Muscle of arm (tissue), 14 donors: ENCODE results near the gene EMP3. TPM values are rescaled to one million over a fixed set of nuclear protein-coding genes. Genes with fewer than 3 reads are reported as not detected.
"Not testable (repeated sequence)": the region's sequence is repeated elsewhere in the genome, so short reads cannot be mapped to it uniquely, and the experiment has no call there.

Experiments
- DNase-seq: peaks from one replicate; pipeline ENCODE4 v3.0.0-alpha.2; 2013
- long read RNA-seq, 11 donors: transcript quantifications; one replicate each; lab custom pipeline, GENCODE V29; 2026
- polyA plus RNA-seq, 12 donors: library from polyadenylated mRNA; unstranded; fragments of 120-200 nt; gene quantifications; one replicate each; pipeline ENCODE4 v1.2.1, GENCODE V29; 2013; ENCODE audit not compliant: insufficient read length in 12 of 12

Gene EMP3, protein sequence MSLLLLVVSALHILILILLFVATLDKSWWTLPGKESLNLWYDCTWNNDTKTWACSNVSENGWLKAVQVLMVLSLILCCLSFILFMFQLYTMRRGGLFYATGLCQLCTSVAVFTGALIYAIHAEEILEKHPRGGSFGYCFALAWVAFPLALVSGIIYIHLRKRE
- 100 to 1,000 TPM in 10 of 12 donors, 10 to 100 TPM in 1, not detected in 1; 87.0 to 162 (median 145) TPM for polyA plus RNA-seq
- long read RNA-seq, donor 1, transcript EMP3-205 (2 exons, 406 nt) = minor isoform, 6 of 79 reads
- long read RNA-seq, donor 1, transcript EMP3-201 (5 exons, 876 nt) = major isoform, 54 of 79 reads
- long read RNA-seq, donor 1, partial matches to known transcripts = 15 of 79 reads
- long read RNA-seq, donor 1, other reads (novel, unspliced or antisense) = 0 of 79 reads
- long read RNA-seq, donor 2, transcript EMP3-201 (5 exons, 876 nt) = major isoform, 95 of 132 reads
- long read RNA-seq, donor 2, partial matches to known transcripts = 30 of 132 reads
- long read RNA-seq, donor 2, other reads (novel, unspliced or antisense) = 0 of 132 reads
- long read RNA-seq, donor 3, transcript EMP3-201 (5 exons, 876 nt) = major isoform, 37 of 52 reads
- long read RNA-seq, donor 3, partial matches to known transcripts = 11 of 52 reads
- long read RNA-seq, donor 3, other reads (novel, unspliced or antisense) = 0 of 52 reads
- long read RNA-seq, donor 4, transcript EMP3-201 (5 exons, 876 nt) = major isoform, 33 of 55 reads
- long read RNA-seq, donor 4, partial matches to known transcripts = 12 of 55 reads
- long read RNA-seq, donor 4, other reads (novel, unspliced or antisense) = 0 of 55 reads
- long read RNA-seq, donor 5, transcript EMP3-201 (5 exons, 876 nt) = major isoform, 173 of 220 reads
- long read RNA-seq, donor 5, partial matches to known transcripts = 33 of 220 reads
- long read RNA-seq, donor 5, other reads (novel, unspliced or antisense) = 0 of 220 reads
- long read RNA-seq, donor 6, transcript EMP3-201 (5 exons, 876 nt) = major isoform, 41 of 63 reads
- long read RNA-seq, donor 6, partial matches to known transcripts = 20 of 63 reads
- long read RNA-seq, donor 6, other reads (novel, unspliced or antisense) = 0 of 63 reads
- long read RNA-seq, donor 7, transcript EMP3-205 (2 exons, 406 nt) = minor isoform, 6 of 65 reads
- long read RNA-seq, donor 7, transcript EMP3-201 (5 exons, 876 nt) = major isoform, 43 of 65 reads
- long read RNA-seq, donor 7, partial matches to known transcripts = 14 of 65 reads
- long read RNA-seq, donor 7, other reads (novel, unspliced or antisense) = 0 of 65 reads
- long read RNA-seq, donor 8, transcript EMP3-206 (6 exons, 683 nt) = minor isoform, 6 of 152 reads
- long read RNA-seq, donor 8, transcript EMP3-201 (5 exons, 876 nt) = major isoform, 115 of 152 reads
- long read RNA-seq, donor 8, partial matches to known transcripts = 25 of 152 reads
- long read RNA-seq, donor 8, other reads (novel, unspliced or antisense) = 0 of 152 reads
- long read RNA-seq, donor 9, transcript EMP3-201 (5 exons, 876 nt) = major isoform, 50 of 72 reads
- long read RNA-seq, donor 9, partial matches to known transcripts = 16 of 72 reads
- long read RNA-seq, donor 9, other reads (novel, unspliced or antisense) = 0 of 72 reads
- long read RNA-seq, donor 10, transcript EMP3-201 (5 exons, 876 nt) = major isoform, 79 of 114 reads
- long read RNA-seq, donor 10, partial matches to known transcripts = 30 of 114 reads
- long read RNA-seq, donor 10, other reads (novel, unspliced or antisense) = 0 of 114 reads
- long read RNA-seq, donor 11, transcript EMP3-201 (5 exons, 876 nt) = major isoform, 93 of 129 reads
- long read RNA-seq, donor 11, partial matches to known transcripts = 30 of 129 reads
- long read RNA-seq, donor 11, other reads (novel, unspliced or antisense) = 0 of 129 reads

DNA sequence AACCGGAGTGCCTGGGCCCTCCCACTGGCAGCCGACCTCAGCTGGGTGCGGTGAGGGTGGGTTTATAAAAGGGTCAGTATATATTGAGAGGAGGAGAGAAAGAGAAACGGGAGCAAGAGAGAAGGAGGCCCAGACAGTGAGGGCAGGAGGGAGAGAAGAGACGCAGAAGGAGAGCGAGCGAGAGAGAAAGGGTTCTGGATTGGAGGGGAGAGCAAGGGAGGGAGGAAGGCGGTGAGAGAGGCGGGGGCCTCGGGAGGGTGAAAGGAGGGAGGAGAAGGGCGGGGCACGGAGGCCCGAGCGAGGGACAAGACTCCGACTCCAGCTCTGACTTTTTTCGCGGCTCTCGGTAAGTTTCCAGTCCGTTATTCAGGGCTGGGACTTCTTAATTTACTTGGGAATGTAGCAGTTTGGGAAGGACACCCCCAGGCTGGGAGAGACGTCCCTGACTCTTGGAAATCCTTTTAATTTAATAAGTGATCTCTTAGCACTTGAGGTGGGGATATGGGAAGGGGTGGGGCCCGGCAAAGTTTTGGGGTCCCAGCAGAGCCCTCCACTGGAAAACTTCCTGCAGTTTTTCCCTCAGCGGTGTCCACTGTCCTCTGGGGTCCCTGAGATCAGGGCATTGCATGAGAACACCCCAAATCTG is at the start of gene EMP3:
EMP3 (plus strand) TSS at position 288 of the 646 bp plus-strand sequence. CDS start 1,293 bp downstream, outside the sequence.
- peak; percentile 93 for DNase-seq

DNA sequence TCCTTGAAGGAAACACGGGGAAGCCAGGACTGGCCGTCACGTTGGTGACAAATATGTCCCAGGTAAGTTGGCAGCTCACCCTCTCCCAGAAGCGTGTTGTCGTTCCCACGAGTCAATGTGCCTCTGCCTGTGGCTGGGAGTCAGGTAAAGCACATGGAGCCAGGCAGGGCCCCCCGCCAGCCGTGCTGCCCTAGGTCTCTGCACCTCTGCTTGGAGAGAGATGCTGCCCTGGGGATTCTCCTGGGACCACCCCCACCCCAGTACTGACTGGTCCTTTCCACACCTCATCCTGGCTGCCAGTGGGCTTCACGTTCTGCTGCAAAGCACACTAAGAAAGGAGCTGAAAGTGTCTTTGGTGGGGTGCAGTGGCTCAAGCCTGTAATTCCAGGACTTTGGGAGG is 45.6 kb upstream of the EMP3 start:
- DNase-seq = no peak

DNA sequence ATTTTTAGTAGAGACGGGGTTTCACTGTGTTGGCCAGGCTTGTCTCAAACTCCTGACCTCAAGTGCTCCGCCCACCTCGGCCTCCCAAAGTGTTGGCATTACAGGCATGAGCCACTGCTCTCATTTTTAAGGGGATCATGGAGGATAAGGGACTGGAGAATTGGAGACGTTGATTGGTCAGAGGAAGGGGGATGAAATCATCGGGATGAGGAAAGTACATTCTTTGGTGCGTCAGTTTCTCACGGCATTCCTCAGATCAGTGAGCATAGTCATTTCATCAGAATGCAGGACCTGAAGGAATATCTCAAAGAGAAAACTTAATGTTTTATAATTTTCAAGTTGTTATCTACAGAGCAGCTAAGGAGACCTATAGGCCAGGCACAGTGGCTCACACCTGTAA is 41.4 kb upstream of the EMP3 start:
- DNase-seq = no peak

DNA sequence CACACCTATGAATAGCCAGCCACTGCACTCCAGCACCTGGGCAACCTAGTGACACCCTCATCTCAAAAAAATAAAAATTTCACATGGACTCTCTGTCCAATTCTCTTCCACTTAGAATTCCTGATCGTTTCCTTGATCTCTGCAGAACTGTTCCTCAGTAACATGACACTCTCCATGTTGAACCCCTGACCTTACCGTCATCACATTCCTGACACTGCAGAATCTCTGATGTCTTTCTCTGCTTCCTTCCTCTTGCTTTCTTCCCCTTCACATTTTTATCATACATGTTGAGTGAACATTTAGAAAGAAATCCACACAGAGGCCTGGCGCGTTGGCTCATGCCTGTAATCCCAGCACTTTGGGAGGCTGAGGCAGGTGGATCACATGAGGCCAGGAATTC is 40.5 kb upstream of the EMP3 start:
- DNase-seq = no peak

DNA sequence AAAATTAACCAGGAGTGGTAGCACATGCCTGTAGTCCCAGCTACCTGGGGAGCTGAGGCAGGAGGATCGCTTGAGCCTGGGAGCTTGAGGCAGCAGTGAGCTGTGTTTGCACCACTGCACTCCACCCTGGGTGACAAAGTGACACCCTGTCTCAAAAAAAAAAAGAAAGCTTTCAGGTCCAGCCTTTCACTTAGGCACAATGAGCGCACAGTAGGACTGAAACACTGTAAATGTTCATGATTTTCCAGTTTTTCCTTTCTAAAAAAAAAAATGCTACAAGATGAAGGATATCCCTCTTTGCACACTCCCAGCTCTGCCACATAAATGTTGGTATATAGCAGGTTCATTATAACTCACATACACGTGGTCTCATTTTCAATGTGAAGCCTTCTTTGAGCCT is 37.6 kb upstream of the EMP3 start:
- DNase-seq = no peak

DNA sequence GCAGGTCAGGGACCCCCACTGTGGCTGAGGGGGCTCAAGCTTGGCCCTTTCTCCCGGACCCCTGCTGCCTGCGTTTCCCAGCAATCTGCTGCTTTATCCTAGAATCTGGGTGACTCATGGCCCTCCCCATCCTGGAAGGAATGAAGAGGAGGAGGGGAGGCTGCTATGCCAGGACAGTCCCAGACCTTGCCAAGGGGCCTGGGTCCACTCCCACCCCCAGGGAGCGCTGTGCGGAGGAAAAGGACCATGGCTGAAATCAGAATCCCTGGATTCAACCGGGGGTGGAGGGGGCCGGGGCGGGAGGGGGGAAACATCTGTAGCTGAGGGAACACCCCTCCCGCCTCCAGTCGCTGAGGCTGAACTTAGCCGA is 35.0 kb upstream of the EMP3 start:
- peak; percentile 38 for DNase-seq

DNA sequence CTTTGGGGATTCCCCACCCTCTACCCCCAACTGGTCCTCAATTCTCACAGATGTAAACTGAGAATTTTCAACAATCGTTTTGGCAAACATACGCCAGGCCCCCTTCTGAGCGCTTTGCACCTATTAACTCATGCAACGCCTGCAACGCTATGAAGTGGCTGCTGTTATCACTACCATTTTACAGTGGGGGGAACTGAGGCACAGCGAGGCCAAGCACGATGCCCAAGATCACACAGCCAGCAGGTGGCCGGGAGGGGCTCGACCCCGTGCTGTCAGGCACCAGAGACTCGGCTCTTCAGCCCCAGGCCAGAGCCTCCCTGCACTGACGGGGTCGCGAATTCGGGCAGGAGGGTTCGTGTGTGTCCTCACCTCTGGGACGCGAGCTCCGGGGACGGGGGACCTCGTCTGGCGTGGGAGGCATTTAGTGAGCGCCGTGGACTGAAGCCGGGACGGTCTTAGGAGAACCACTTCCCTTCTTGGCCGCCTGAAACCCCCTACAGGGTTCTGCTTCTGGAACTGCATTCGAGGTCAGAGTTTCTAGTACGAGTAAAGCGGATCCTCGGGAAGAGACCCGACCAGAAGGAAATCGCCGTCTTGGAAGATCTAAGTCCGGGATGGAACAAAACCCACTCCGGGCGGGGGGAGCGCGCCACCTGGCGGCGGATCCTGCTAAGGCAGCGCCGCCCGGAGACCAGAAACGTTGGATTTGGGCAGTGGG is 34.4 kb upstream of the EMP3 start:
- peak; percentile 91 for DNase-seq

DNA sequence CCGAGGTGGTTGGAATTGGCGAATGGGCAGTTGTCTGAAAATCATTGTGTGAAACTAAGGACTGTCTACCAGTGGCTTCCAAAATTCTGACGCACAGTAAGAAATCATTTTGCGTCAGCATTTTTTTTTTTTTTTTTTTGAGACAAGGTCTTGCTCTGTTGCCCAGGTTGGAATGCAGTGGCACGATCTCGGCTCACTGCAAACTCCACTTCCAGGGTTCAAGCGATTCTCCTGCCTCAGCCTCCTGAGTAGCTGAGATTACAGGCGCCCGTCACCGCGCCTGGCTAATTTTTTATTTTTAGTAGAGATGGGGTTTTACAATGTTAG is 33.9 kb upstream of the EMP3 start:
- DNase-seq = not testable (repeated sequence)

DNA sequence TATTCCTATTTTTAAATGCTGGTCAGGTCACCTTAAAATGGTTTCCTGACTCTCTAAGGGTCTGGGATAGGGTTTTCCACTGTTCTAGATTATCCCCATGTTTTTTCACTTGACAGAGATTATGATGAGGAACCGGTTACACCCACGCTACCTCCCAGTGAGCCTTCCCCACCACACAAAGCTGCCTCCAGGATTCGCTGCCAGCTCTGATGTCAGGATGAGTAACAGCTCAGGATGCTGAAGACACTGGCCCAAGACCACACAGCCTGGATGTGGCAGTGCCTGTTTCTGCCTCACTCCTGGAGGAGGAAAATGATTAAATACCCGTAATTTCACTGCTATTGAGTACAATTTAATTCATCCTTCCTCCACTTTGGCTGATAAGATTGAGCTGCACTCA is 32.6 kb upstream of the EMP3 start:
- no peak for DNase-seq

DNA sequence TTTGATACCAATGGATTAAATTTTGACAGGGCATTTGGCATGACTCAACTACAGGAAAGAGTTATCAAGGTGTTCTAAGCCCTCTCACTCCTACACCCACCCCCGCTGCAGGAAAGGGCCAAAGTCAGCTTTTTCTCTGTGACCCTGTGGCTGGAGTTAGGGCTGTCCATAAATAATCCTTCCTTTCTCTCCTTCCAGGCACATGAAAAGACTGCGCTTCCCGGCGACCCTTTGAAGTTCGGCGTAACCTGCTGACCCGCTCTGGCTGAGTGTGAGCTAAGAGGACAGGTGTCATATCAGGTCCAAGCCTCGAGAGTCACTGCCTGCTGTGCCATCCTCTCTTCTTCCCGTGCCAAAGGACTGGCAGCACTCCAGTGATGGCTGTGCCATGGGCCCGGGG is 29.9 kb upstream of the EMP3 start:
- no peak for DNase-seq

DNA sequence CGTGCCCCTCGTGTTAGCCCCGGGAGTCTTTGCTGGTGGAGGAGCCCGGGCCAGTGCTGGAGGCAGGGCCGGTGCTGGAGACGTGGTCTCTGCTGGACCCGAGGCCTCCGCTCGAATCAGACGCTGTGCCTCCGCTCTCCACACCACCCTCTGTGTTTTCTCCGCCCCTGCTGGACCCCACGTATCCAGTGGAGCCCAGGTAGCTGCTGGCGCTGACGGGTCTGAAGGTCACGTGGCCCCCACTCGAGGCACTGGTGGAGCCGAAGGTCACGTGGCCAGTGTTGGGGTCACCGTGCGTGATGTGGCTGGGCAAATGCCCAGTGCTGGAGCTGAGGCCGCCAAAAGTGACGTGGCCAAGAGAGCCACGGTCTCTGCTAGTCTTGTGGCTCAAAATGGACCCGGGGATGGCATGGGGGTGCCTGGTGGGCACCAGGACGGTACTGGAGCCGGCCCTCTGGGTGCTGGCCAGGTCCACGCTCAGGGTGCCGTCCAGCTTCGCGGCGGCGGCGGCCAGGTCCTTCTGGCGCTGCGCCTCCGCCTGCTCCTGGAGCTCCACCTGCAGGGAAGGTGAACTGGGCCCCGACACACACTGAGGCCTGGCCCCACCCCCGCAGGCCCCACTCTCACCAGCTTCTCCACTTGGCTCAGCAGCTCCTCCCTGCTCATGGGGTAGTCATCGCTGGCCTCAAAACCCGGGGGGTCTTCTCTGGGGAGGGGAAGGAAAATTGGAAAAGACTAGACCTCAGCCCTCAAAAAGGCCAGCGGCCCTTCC is 28.2 kb upstream of the EMP3 start:
- DNase-seq = no peak

DNA sequence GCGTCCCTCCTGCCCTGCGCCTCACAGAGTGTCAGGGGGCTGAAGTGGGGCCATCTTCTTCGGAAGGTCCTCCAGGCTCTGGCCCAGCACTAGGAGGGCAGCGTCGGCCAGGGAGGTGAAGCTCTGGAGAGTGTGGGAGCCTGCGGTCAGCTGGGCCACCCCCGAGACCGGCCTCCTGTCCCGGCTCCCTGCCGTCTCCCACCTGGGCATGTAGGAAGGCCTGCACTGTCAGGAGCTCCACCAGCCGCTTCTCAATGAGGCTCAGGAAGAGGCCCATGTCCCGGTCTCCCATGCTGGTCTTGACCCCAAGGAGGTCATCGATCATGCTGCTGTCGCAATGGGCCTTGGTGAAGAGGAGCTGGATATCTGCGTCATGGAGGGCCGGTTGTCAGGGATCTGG is 27.4 kb upstream of the EMP3 start:
- DNase-seq = no peak

DNA sequence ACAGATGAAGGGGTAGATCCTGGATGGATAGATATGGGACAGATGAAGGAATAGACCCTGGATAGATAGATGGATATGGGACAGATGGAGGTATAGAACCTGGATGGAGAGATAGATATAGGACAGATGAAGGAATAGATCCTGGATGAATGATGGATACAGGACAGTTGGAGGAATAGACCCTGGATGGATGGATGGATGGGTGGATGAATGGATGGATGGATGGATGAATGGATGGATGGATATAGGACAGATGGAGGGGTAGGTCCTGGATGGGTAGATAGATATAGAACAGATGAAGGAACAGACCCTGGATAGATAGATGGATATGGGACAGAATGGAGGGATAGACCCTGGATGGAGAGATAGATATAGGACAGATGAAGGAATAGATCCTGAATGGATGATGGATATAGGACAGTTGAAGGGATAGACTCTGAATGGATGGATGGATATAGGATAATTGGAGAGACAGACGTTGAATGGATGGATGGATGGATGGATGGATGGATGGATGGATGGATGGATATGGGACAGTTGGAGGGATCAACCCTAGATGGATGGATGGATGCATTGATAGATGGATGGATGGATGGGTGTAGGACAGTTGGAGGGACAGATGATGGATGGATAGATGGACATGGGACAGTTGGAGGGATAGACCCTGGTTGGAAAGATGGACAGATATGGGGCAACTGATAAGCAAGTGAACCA is 23.3 kb upstream of the EMP3 start:
- DNase-seq = no peak

DNA sequence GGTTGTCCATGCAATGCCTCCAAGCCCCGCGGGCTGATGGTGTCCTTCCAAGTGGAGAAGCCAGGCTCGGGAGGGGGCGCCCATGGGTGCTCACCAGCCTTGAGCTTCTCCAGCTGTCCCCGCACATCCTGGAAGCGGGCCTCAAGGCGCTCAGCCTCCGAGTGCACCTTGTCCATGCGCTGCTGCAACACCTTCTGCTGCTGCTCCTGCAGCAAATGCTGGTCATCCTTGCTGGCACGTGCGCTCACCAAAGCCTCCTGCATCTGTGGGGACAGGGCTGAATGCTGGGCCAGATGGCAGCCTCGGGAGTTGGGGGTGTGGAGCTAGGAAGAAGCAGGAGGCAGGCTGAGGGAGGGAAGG is 22.8 kb upstream of the EMP3 start:
- DNase-seq = no peak

DNA sequence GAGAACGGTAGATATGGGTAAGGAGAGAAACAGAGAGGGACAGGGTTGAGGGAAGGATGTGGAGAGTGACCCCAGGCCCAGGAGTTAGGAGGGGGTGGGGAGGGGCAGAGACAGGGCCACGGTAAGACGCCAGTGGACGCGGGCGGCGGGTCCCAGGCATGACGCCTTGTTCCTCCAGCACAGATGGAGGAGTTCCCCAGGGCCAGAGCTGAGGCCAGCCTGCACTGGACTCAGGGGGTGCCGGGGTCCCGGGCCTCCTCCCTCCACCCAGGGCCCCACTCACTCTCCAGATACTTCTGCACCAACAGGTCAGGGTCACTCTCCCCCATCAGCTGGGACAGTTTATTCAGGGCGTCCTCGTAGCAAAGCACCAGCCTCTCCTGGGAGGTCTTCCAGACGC is 22.0 kb upstream of the EMP3 start:
- no peak for DNase-seq

DNA sequence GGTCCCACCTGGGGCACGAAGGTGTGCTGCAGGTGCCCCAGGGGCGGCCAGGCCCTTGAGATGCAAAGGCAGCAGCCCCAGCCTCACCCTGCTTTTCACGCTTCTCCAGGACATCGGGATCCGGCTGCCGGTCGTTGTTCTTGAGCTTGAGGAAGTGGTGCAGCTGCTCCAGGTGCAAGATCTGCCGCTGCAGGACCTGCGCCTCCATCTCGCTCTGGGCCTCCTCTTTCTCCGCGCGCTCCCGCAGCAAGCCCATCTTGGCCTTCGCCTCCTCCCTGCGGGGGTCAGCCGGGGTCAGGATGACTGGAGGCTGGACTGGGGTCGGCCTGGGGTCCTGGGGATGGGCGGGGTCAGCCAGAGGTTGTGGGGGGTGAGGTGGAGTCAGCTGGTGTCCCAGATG is 21.5 kb upstream of the EMP3 start:
- DNase-seq = no peak

DNA sequence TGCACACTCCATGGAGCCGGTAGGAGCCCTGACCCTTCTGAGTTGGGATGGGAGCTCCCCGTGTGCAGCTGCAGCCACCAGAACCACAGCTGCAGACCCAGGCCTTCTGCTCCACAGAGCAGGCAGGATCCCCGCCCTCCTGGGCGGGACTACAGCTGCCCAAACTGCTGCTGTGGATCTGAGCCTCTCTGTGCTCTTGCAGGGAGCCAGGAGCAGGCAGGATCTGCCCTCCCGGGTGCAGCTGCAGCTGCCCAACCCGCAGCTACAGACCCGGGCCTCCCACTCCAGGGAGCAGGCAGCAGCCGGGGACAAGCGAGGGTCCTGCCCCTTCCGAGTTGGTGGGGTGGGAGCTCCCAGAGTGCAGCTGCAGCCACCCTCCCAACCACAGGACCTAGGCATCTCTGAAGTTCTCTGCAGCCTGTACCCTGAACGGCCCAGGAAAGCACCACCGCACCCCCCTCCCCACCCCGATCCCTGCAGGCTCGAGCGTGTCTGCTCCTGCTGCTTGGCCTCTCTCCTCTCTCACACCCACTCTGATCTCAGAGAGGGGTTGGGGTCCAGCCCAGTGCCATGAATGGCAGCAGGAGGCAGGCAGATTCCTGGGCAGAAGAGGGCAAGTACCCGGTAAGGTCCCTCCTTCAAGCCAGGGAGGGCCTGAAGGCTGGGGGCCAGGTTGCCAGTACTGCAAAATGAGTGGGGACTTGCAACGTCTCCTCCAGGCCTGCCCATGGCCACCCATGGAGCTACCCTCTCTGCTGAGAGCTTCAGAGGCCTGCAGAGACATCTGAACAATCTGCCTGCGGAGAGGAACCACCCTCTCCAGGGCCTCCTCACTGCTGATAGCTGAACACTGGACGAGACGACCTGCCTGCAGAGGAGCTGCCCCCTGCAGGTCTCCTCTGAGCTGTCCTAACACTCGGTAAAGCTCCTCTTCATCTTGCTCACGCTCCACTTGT is 16.4 kb upstream of the EMP3 start:
- peak; percentile 71 for DNase-seq
